ENCODE measurements around the gene AFG3L2. TPM values are rescaled to one million over a fixed set of nuclear protein-coding genes. Genes with fewer than 3 reads are reported as not detected.

AFG3L2 gene
- total and polyA plus RNA-seq, 9 of the 15 experiments (the other 6 are each of a cell fraction or from before 2014, with no cell fraction given): 24.1 to 109 (median 84.0) TPM

DNA sequence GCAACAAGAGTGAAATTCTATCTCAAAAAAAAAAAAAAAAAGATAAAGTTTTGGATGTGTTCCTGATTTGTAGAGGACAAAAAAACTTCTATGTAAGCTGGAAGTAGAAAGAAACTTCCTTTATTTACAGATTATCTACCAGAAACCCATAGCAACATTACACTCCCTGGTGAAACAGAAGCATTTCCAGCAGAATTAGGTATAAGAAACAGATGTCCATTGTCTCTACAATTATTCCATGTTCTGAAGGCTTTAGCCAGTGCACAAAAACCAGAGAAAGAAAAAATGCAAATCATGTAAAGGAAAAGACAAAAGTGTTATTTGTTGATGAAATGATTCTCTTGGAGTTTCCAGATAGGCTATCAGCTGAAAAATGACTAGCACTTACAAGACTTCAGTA is 64.1 kb downstream of the AFG3L2 start (continued):
- TF ChIP-seq, protein P1, sequence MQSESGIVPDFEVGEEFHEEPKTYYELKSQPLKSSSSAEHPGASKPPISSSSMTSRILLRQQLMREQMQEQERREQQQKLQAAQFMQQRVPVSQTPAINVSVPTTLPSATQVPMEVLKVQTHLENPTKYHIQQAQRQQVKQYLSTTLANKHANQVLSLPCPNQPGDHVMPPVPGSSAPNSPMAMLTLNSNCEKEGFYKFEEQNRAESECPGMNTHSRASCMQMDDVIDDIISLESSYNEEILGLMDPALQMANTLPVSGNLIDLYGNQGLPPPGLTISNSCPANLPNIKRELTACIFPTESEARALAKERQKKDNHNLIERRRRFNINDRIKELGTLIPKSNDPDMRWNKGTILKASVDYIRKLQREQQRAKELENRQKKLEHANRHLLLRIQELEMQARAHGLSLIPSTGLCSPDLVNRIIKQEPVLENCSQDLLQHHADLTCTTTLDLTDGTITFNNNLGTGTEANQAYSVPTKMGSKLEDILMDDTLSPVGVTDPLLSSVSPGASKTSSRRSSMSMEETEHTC (IDR thresholded peaks at IDR 0.05): no peak
- TF ChIP-seq NFIC (IDR thresholded peaks at IDR 0.05) (no peak), TFAM (CRISPR knock-in tag; conservative IDR thresholded peaks at IDR 0.05) (no peak), HMG20B (CRISPR knock-in tag; IDR thresholded peaks at IDR 0.05) (no peak)

DNA sequence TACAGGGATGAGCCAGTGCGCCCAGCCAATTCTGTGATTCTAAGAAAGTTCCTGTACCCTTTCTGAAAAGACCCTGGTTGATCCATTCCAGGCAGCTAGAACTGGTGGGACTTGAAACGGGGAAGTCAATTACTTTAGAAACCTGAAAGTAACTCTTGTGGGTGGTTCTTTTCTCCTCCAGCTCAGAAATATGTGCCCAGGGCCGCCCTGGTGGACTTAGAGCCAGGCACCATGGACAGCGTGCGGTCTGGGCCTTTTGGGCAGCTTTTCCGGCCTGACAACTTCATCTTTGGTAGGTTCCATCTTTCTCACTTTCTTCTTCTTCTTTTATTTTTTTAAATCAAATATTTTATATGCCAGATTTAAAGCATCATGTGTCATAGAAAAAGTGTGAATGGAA is 66.3 kb downstream of the AFG3L2 start:
- H3K9me1 ChIP-seq (ENCODE audit: control insufficient read depth, insufficient read depth, low read length): no peaks in the 10 kb centered on the region
- H3K9ac ChIP-seq (ENCODE audit: insufficient read depth in 1 of 2, low read depth in 2 of 2, low read length in 2 of 2): no peak overlapping the region
- peaks cover 58% of the 10 kb centered on the region for H3K36me3 ChIP-seq (ENCODE audit: control insufficient read depth, insufficient read depth, low read length)
- H2AFZ ChIP-seq (ENCODE audit: low read depth, low read length): no peak overlapping the region
- peaks cover 39 to 40% of the 10 kb centered on the region in 2 experiments for H3K4me1 ChIP-seq (replicated peaks in 1 of 2; ENCODE audit: control insufficient read depth in 2 of 2, insufficient read depth in 2 of 2, low read length in 2 of 2)
- H3K4me2 ChIP-seq (ENCODE audit: insufficient read depth, low read length): no peak overlapping the region
- H3K4me3 ChIP-seq: no peak overlapping the region
- no peak overlapping the region for H3K27ac ChIP-seq (ENCODE audit: extremely low read depth, low read depth, low read length)
- BruUV-seq (replicated peaks): no TSS peak
- H3K79me2 ChIP-seq (ENCODE audit: control insufficient read depth, insufficient read depth, low read length): peaks cover 51% of the 10 kb centered on the region
- CTCF ChIA-PET (ENCODE audit: low intra/inter-chr PET ratio): no interaction called here
- TF ChIP-seq THRAP3 (IDR thresholded peaks at IDR 0.05; ENCODE audit: borderline replicate concordance) (no peak), ZNF274 (IDR thresholded peaks at IDR 0.05; ENCODE audit: borderline replicate concordance, low read depth, low read length) (no peak), ARID1B (IDR thresholded peaks at IDR 0.05) (no peak)
- TF ChIP-seq, protein P2, sequence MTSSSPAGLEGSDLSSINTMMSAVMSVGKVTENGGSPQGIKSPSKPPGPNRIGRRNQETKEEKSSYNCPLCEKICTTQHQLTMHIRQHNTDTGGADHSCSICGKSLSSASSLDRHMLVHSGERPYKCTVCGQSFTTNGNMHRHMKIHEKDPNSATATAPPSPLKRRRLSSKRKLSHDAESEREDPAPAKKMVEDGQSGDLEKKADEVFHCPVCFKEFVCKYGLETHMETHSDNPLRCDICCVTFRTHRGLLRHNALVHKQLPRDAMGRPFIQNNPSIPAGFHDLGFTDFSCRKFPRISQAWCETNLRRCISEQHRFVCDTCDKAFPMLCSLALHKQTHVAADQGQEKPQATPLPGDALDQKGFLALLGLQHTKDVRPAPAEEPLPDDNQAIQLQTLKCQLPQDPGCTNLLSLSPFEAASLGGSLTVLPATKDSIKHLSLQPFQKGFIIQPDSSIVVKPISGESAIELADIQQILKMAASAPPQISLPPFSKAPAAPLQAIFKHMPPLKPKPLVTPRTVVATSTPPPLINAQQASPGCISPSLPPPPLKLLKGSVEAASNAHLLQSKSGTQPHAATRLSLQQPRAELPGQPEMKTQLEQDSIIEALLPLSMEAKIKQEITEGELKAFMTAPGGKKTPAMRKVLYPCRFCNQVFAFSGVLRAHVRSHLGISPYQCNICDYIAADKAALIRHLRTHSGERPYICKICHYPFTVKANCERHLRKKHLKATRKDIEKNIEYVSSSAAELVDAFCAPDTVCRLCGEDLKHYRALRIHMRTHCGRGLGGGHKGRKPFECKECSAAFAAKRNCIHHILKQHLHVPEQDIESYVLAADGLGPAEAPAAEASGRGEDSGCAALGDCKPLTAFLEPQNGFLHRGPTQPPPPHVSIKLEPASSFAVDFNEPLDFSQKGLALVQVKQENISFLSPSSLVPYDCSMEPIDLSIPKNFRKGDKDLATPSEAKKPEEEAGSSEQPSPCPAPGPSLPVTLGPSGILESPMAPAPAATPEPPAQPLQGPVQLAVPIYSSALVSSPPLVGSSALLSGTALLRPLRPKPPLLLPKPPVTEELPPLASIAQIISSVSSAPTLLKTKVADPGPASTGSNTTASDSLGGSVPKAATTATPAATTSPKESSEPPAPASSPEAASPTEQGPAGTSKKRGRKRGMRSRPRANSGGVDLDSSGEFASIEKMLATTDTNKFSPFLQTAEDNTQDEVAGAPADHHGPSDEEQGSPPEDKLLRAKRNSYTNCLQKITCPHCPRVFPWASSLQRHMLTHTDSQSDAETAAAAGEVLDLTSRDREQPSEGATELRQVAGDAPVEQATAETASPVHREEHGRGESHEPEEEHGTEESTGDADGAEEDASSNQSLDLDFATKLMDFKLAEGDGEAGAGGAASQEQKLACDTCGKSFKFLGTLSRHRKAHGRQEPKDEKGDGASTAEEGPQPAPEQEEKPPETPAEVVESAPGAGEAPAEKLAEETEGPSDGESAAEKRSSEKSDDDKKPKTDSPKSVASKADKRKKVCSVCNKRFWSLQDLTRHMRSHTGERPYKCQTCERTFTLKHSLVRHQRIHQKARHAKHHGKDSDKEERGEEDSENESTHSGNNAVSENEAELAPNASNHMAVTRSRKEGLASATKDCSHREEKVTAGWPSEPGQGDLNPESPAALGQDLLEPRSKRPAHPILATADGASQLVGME (CRISPR knock-in tag; IDR thresholded peaks at IDR 0.05): no peak
- TF ChIP-seq, protein P3, sequence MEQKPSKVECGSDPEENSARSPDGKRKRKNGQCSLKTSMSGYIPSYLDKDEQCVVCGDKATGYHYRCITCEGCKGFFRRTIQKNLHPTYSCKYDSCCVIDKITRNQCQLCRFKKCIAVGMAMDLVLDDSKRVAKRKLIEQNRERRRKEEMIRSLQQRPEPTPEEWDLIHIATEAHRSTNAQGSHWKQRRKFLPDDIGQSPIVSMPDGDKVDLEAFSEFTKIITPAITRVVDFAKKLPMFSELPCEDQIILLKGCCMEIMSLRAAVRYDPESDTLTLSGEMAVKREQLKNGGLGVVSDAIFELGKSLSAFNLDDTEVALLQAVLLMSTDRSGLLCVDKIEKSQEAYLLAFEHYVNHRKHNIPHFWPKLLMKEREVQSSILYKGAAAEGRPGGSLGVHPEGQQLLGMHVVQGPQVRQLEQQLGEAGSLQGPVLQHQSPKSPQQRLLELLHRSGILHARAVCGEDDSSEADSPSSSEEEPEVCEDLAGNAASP (IDR thresholded peaks at IDR 0.05): no peak
- WGBS (ENCODE audit: insufficient coverage, low coverage, missing lambda C conversion rate): 100% methylated on average over 6 of the region's 6 CpGs
- no peaks in the 10 kb centered on the region for H3K27me3 ChIP-seq (ENCODE audit: control insufficient read depth in 2 of 2, insufficient read depth in 2 of 2, low read length in 2 of 2)
- peaks cover 25% of the 10 kb centered on the region for H3K9me3 ChIP-seq (replicated peaks; ENCODE audit: control insufficient read depth, insufficient read depth, low read depth, low read length)
- no peak for ATAC-seq
- in situ Hi-C loops (cut with MboI): no loop called here
- no peak for FAIRE-seq
- POLR2A ChIA-PET: interaction anchor here (1.1 to 1.4 kb wide), 3 partner anchors 9 to 13 kb away, joined by 3 to 5 read pairs (median 4); no protein-coding TSS in a partner anchor
- H4K20me1 ChIP-seq (replicated peaks; ENCODE audit: control insufficient read depth, insufficient read depth, low read length): no peaks in the 10 kb centered on the region
- intact Hi-C loops (cut with micrococcal nuclease): no loop called here
- DNase-seq (ENCODE audit: extremely low read depth in 1 of 4, low spot score in 3 of 4): peak in 1 of 4 experiments; percentile 2
